AG20443 (cell line): ENCODE data around the gene NCAPG2.
A peak's percentile ranks its signal among the peaks of the same experiment; 100 is the strongest.
"Not testable (repeated sequence)": the region's sequence is repeated elsewhere in the genome, so short reads cannot be mapped to it uniquely, and the experiment has no call there.

Source experiments
- DNase-seq: peaks from one replicate; pipeline ENCODE4 v3.0.0; 2012; ENCODE audit warnings: low spot score, mixed read lengths

Gene NCAPG2

GRCh38 chr7:158705234-158705850 lies 738 bp upstream of the NCAPG2 start:
- DNase-seq = peak; percentile 18

- not testable (repeated sequence) for DNase-seq
Measured at GRCh38 chr7:158703679-158704523, 703 bp downstream of the NCAPG2 start.

- no peak for DNase-seq
Measured at GRCh38 chr7:158702944-158703343, 1.7 kb downstream of the NCAPG2 start.

GRCh38 chr7:158702196-158702595 lies 2.4 kb downstream of the NCAPG2 start:
- no peak for DNase-seq

- DNase-seq = no peak
Measured at GRCh38 chr7:158700008-158700407, 4.6 kb downstream of the NCAPG2 start.

GRCh38 chr7:158699341-158699740 lies 5.3 kb downstream of the NCAPG2 start:
- DNase-seq = no peak

- no peak for DNase-seq
Measured at GRCh38 chr7:158698657-158699195, 5.9 kb downstream of the NCAPG2 start.

- DNase-seq = not testable (repeated sequence)
Measured at GRCh38 chr7:158697597-158697996, 7.0 kb downstream of the NCAPG2 start.

GRCh38 chr7:158695726-158696452 lies 8.7 kb downstream of the NCAPG2 start:
- DNase-seq = peak; percentile 75

GRCh38 chr7:158695056-158695455 lies 9.5 kb downstream of the NCAPG2 start:
- DNase-seq = no peak

- no peak for DNase-seq
Measured at GRCh38 chr7:158694650-158695049, 10.0 kb downstream of the NCAPG2 start.

GRCh38 chr7:158689488-158689887 lies 15.1 kb downstream of the NCAPG2 start:
- no peak for DNase-seq

GRCh38 chr7:158687406-158687805 lies 17.2 kb downstream of the NCAPG2 start:
- DNase-seq = no peak

GRCh38 chr7:158685693-158686092 lies 18.9 kb downstream of the NCAPG2 start:
- peak; percentile 24 for DNase-seq

- peak; percentile 52 for DNase-seq
Measured at GRCh38 chr7:158684329-158684728, 20.3 kb downstream of the NCAPG2 start.

GRCh38 chr7:158683541-158683940 lies 21.1 kb downstream of the NCAPG2 start:
- DNase-seq = no peak

- no peak for DNase-seq
Measured at GRCh38 chr7:158682456-158682855, 22.1 kb downstream of the NCAPG2 start.

- DNase-seq = no peak
Measured at GRCh38 chr7:158680754-158681153, 23.9 kb downstream of the NCAPG2 start.

GRCh38 chr7:158676906-158677305 lies 27.7 kb downstream of the NCAPG2 start:
- DNase-seq = no peak

GRCh38 chr7:158676171-158676840 lies 28.3 kb downstream of the NCAPG2 start:
- DNase-seq = no peak

- DNase-seq = no peak
Measured at GRCh38 chr7:158672975-158673374, 31.6 kb downstream of the NCAPG2 start.

GRCh38 chr7:158668086-158668485 lies 36.5 kb downstream of the NCAPG2 start:
- not testable (repeated sequence) for DNase-seq
